Measurements from ENCODE around the gene KRT32.
"Not testable (repeated sequence)": the region's sequence is repeated elsewhere in the genome, so short reads cannot be mapped to it uniquely, and the experiment has no call there.

GRCh38 chr17:41422586-41422985 lies 44.6 kb downstream of the KRT32 start:
- not testable (repeated sequence) for TF ChIP-seq CTCF, EZH2, EZH2phosphoT487 (IDR thresholded peaks at IDR 0.05)
